ENCODE data around the gene SLC9A3.

SLC9A3 gene

DNA sequence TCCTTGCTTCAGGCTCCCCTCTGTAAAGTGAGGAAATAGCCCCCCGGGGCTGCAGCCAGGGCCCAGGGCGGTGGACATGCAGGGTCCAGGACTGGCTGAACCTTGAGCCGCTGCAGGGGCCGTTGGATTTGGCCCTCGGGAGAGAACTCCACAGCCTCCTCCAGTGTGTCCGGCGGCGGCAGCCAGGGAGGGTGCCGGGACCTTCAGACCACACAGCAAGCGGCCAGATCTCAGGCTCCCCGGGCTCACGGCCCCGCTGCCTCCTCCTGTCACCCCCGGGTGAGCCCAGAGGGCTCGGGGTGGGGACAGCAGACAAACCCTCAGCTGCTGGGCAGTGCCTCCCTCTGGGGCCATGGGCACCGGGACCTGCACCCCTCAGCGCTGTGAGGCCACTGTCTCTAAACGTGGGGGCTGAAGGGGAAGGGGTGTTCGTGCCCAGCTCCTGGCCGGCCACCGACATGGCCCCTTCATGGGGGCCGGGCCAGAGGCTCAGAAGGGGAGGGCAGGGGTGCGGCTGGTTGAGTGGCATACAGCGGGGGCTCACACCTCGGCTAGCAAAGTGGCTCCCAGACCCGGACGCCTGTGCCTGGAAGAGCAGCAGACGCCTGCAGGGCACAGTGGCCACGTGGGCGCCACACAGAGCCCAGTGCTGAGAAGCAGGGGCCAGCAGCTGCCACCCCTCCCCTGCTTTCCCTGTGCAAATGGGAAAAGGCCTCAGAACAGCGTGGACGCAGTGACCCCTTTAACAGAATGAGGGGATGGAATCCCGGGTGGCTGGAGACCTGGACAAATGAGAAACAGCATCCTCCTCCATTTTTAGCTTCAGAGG, 19.7 kb downstream of the SLC9A3 start:
- ChIA-PET CTCF (no interaction called here), POLR2A (no interaction called here)
- no peak for DNase-seq (ENCODE audit: low read depth, low spot score)
- TF ChIP-seq, protein P1, sequence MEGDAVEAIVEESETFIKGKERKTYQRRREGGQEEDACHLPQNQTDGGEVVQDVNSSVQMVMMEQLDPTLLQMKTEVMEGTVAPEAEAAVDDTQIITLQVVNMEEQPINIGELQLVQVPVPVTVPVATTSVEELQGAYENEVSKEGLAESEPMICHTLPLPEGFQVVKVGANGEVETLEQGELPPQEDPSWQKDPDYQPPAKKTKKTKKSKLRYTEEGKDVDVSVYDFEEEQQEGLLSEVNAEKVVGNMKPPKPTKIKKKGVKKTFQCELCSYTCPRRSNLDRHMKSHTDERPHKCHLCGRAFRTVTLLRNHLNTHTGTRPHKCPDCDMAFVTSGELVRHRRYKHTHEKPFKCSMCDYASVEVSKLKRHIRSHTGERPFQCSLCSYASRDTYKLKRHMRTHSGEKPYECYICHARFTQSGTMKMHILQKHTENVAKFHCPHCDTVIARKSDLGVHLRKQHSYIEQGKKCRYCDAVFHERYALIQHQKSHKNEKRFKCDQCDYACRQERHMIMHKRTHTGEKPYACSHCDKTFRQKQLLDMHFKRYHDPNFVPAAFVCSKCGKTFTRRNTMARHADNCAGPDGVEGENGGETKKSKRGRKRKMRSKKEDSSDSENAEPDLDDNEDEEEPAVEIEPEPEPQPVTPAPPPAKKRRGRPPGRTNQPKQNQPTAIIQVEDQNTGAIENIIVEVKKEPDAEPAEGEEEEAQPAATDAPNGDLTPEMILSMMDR (IDR thresholded peaks at IDR 0.05; ENCODE audit: insufficient read depth, low read length, missing control alignments): no peak
- H3K4me3 ChIP-seq (ENCODE audit: low read depth, low read length): no peak overlapping the region

DNA sequence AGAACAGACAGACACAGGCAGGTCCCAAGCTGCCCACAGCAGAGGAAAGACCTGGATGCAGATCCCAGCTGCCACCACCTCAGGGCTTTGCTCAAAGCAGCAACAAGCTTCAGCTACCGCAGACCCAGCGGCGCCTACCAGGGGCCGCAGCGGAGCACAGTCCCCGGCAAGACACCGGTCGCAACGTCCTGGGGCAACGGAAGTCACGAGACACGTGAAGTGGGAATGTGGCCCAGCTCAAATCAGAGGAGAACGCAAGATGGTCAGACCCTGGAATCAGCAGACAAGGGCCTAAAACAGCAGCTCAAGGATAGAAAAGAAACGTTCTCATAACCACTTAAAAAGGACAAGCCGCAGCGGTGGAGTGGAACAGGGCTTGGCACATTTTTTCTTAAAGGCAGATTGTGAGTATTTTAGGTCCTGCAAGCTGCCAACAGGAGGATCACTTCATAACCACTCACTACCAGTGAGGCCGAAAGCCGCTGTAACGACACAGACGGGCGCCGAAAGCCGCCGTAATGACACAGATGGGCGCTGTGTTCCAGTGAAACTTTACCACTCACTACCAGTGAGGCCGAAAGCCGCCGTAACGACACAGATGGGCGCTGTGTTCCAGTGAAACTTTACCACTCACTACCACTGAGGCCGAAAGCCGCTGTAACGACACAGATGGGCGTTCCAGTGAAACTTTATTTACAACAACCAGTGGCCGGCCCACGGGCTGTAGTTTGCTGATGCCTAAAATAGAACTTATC, 21.7 kb downstream of the SLC9A3 start:
- ChIA-PET CTCF (no interaction called here), POLR2A (no interaction called here)
- no peak for DNase-seq (ENCODE audit: low read depth, low spot score)
- TF ChIP-seq, protein P1 (IDR thresholded peaks at IDR 0.05; ENCODE audit: insufficient read depth, low read length, missing control alignments): no peak
- no peak overlapping the region for H3K4me3 ChIP-seq (ENCODE audit: low read depth, low read length)

DNA sequence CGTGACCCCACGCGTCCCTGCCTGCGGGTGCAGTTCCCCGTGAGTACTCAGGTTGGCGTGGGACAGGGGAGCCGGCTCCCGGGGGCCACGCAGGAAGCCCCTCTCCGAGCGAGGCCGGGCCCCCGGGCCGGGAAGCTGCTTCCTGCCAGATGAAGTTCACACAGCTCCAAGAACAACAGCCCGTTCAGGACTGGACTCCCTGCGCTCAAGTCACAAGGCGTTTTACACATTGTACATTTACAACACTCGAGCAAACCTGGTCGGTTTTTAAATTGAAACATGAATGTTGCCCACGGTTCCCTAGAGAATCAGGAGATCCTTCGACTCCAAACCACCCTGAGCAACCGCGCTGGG, 22.4 kb downstream of the SLC9A3 start:
- no peak for DNase-seq (ENCODE audit: low read depth, low spot score)
- H3K4me3 ChIP-seq (ENCODE audit: low read depth, low read length): no peak overlapping the region
- POLR2A ChIA-PET: no interaction called here
- TF ChIP-seq, protein P1 (IDR thresholded peaks at IDR 0.05; ENCODE audit: insufficient read depth, low read length, missing control alignments): no peak
- CTCF ChIA-PET: no interaction called here

DNA sequence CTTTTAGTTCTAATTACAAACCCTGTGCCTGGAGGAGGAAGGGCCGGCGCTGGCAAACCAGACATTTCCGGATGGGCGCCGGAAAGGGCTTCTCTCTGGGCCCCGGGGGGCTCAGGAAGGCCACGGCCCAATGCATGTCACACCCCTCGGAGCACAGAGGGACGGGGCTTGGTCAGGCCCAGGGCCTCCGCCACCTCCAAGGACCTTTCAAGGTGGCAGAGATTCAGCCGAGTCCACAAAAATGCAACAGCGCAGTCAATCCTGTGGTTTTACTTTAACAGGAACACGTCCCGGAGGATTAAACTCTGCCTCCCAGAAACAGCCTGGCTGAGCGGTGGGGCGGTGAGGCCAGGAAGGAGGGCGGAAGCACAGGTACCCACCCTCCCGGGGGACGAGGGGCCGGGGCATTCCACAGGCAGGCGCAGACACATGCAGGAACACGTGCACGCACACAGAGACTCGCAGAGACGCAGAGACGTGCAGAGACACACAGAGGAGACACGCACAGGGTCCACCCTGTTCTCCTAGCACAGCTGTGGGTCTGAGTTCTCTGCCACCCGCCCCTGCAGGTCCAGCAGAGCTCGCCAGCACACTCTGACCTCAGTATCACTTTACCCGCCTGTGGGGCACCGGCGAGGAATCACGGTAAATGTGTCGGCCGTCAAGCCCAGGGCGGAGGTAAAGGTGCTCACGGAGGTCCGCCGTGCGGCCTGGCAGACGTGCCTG, 23.0 kb downstream of the SLC9A3 start:
- no peak overlapping the region for H3K4me3 ChIP-seq (ENCODE audit: low read depth, low read length)
- ChIA-PET CTCF (no interaction called here), POLR2A (no interaction called here)
- no peak for DNase-seq (ENCODE audit: low read depth, low spot score)
- TF ChIP-seq, protein P1 (IDR thresholded peaks at IDR 0.05; ENCODE audit: insufficient read depth, low read length, missing control alignments): no peak

DNA sequence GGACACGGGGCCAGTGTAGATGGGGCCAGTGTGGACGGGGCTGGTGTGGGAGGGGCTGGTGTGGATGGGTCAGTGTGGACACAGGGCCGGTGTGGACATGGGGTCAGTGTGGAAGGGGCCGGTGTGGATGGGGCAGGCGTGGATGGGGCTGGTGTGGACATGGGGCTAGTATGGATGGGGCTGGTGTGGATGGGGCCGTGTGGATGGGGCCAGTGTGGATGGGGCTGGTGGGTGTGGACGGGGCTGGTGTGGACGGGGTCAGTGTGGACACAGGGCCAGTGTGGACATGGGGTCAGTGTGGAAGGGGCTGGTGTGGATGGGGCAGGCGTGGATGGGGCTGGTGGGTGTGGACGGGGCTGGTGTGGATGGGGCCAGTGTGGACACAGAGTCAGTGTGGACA, 23.8 kb downstream of the SLC9A3 start:
- POLR2A ChIA-PET: no interaction called here

More for the DNA sequence above, 23.8 kb downstream of the SLC9A3 start:
- no peak for DNase-seq (ENCODE audit: low read depth, low spot score)
- CTCF ChIA-PET: no interaction called here
- TF ChIP-seq, protein P1 (IDR thresholded peaks at IDR 0.05; ENCODE audit: insufficient read depth, low read length, missing control alignments): no peak
- H3K4me3 ChIP-seq (ENCODE audit: low read depth, low read length): no peak overlapping the region
